ENCODE measurements around the gene FBN3.

- no peak for TF ChIP-seq CTCF (IDR thresholded peaks at IDR 0.05)
- no peak for TF ChIP-seq POLR2AphosphoS5 (IDR thresholded peaks at IDR 0.05; ENCODE audit: low read depth, low read length)
- no peak for TF ChIP-seq TCF7L2 (IDR thresholded peaks at IDR 0.05; ENCODE audit: low read depth, low read length)
Measured at GRCh38 chr19:8095354-8095886, 54.0 kb downstream of the FBN3 start.

Measured in Panc1 (cell line).